Stimulated activated CD8-positive, alpha-beta memory T cell treated with anti-CD3 and anti-CD28 coated beads, Interleukin-2, amount 100 ng/mL, for 1 hour (primary cell): Measurements from ENCODE around the gene HDAC4.

Source experiments
- DNase-seq, 2 donors: peaks; one replicate each; pipeline ENCODE4 v3.0.0-alpha.2; 2020; ENCODE audit warnings: low read depth in 2 of 2

The HDAC4 gene

GRCh38 chr2:239122421-239123110, 278.3 kb downstream of the HDAC4 start:
- no peak for DNase-seq

- DNase-seq, result no peak
Observed at GRCh38 chr2:239121600-239122012, 279.2 kb downstream of the HDAC4 start.

GRCh38 chr2:239120664-239121063, 280.2 kb downstream of the HDAC4 start:
- DNase-seq, result no peak

- no peak for DNase-seq
Observed at GRCh38 chr2:239119346-239120126, 281.3 kb downstream of the HDAC4 start.

- no peak for DNase-seq
Observed at GRCh38 chr2:239118675-239119211, 282.1 kb downstream of the HDAC4 start.

- DNase-seq, result no peak
Observed at GRCh38 chr2:239118264-239118663, 282.6 kb downstream of the HDAC4 start.

- no peak for DNase-seq
Observed at GRCh38 chr2:239117831-239118230, 283.0 kb downstream of the HDAC4 start.

- DNase-seq, result no peak
Observed at GRCh38 chr2:239116456-239117246, 284.2 kb downstream of the HDAC4 start.

- DNase-seq, result no peak
Observed at GRCh38 chr2:239115616-239116015, 285.2 kb downstream of the HDAC4 start.

- no peak for DNase-seq
Observed at GRCh38 chr2:239114616-239115265, 286.1 kb downstream of the HDAC4 start.

- DNase-seq, result no peak
Observed at GRCh38 chr2:239114119-239114581, 286.7 kb downstream of the HDAC4 start.

GRCh38 chr2:239113615-239114014, 287.2 kb downstream of the HDAC4 start:
- DNase-seq, result no peak

GRCh38 chr2:239113171-239113570, 287.6 kb downstream of the HDAC4 start:
- DNase-seq, result no peak

- no peak for DNase-seq
Observed at GRCh38 chr2:239112127-239112774, 288.6 kb downstream of the HDAC4 start.

GRCh38 chr2:239111401-239112100, 289.3 kb downstream of the HDAC4 start:
- DNase-seq, result no peak

GRCh38 chr2:239110595-239111048, 290.2 kb downstream of the HDAC4 start:
- no peak for DNase-seq

GRCh38 chr2:239109928-239110545, 290.8 kb downstream of the HDAC4 start:
- no peak for DNase-seq

- no peak for DNase-seq
Observed at GRCh38 chr2:239109041-239109927, 291.5 kb downstream of the HDAC4 start.

GRCh38 chr2:239108459-239108858, 292.4 kb downstream of the HDAC4 start:
- DNase-seq, result no peak
